AG10803 (cell line): ENCODE measurements around the gene ACAP2.
"Not testable (repeated sequence)": the region's sequence is repeated elsewhere in the genome, so short reads cannot be mapped to it uniquely, and the experiment has no call there.

Experiments
- DNase-seq: peaks from one replicate; pipeline ENCODE4 v3.0.0; 2010; ENCODE audit warnings: low read depth
- H3K4me3 ChIP-seq: 2 replicates; pipeline ENCODE4 v1.5.1; 2011; ENCODE audit warnings: mild to moderate bottlenecking, low read length, control low read depth
- CTCF ChIP-seq: conservative IDR thresholded peaks from 2 replicates; pipeline ENCODE4 v1.5.1; 2011; ENCODE audit warnings: mild to moderate bottlenecking, low read length, control low read depth, inconsistent platforms

Gene ACAP2

GRCh38 chr3:195442573-195443390 is at the start of gene ACAP2:
Gene ACAP2, minus strand, starts transcription at chr3:195443020. Its CDS starts 173 bp downstream, at chr3:195442847.
- peak; percentile 100 for DNase-seq
- no peak for TF ChIP-seq CTCF
- H3K4me3 ChIP-seq, result peak within 1 kb of the TSS; percentile 91

GRCh38 chr3:195475614-195476013 is 32.8 kb upstream of the ACAP2 start:
- no peak overlapping the region for H3K4me3 ChIP-seq
- TF ChIP-seq CTCF, result no peak
- no peak for DNase-seq

- DNase-seq, H3K4me3 ChIP-seq: not testable (repeated sequence)
Observed at GRCh38 chr3:195475116-195475515, 32.3 kb upstream of the ACAP2 start.

GRCh38 chr3:195468841-195469240 is 26.0 kb upstream of the ACAP2 start:
- no peak for TF ChIP-seq CTCF
- DNase-seq, result no peak
- H3K4me3 ChIP-seq, result no peak overlapping the region

- TF ChIP-seq CTCF, result no peak
- H3K4me3 ChIP-seq, result no peak overlapping the region
- no peak for DNase-seq
Observed at GRCh38 chr3:195468391-195468776, 25.6 kb upstream of the ACAP2 start.

- TF ChIP-seq CTCF, result no peak
Observed at GRCh38 chr3:195467641-195468390, 25.0 kb upstream of the ACAP2 start.

GRCh38 chr3:195466251-195466650 is 23.4 kb upstream of the ACAP2 start:
- no peak for TF ChIP-seq CTCF
- no peak overlapping the region for H3K4me3 ChIP-seq
- no peak for DNase-seq

More at GRCh38 chr3:195467641-195468390, 25.0 kb upstream of the ACAP2 start:
- peak; percentile 60 for DNase-seq
- no peak overlapping the region for H3K4me3 ChIP-seq

- not testable (repeated sequence) for H3K4me3 ChIP-seq, DNase-seq
Observed at GRCh38 chr3:195462922-195463321, 20.1 kb upstream of the ACAP2 start.
